HG03571 (cell line): ENCODE data around the gene GTF2I.
"Not testable (repeated sequence)": the region's sequence is repeated elsewhere in the genome, so short reads cannot be mapped to it uniquely, and the experiment has no call there.

Source experiments
- ATAC-seq: cut with Tn5 transposase; IDR thresholded peaks from one replicate; pipeline ENCODE4 v1.9.1; 2021; ENCODE audit not compliant: unreplicated experiment

The GTF2I gene

GRCh38 chr7:74773760-74774750 lies 116.5 kb downstream of the GTF2I start, which contains the start of gene NCF1:
Gene NCF1, plus strand, starts transcription at chr7:74774011. Its CDS starts 21 bp downstream, at chr7:74774032.
- ATAC-seq: peak; percentile 78

- not testable (repeated sequence) for ATAC-seq
These were observed 117.6 kb downstream of the GTF2I start for GRCh38 chr7:74775111-74775510.

GRCh38 chr7:74779053-74779452 lies 121.5 kb downstream of the GTF2I start:
- ATAC-seq: not testable (repeated sequence)

GRCh38 chr7:74781746-74782145 lies 124.2 kb downstream of the GTF2I start:
- ATAC-seq: not testable (repeated sequence)

- not testable (repeated sequence) for ATAC-seq
These were observed 126.1 kb downstream of the GTF2I start for GRCh38 chr7:74783595-74783994.

- ATAC-seq: peak; percentile 86
These were observed 131.0 kb downstream of the GTF2I start for GRCh38 chr7:74788369-74789150.

- ATAC-seq: peak; percentile 1
These were observed 131.8 kb downstream of the GTF2I start for GRCh38 chr7:74789200-74789736.

- not testable (repeated sequence) for ATAC-seq
These were observed 140.5 kb downstream of the GTF2I start for GRCh38 chr7:74797848-74798622.

GRCh38 chr7:74798644-74799043 lies 141.1 kb downstream of the GTF2I start:
- not testable (repeated sequence) for ATAC-seq
